DND-41 (cell line): ENCODE results near the gene TMEM232.

ENCODE experiments used
- CTCF ChIP-seq: IDR thresholded peaks from 2 replicates; pipeline ENCODE4 v1.5.1; 2012; ENCODE audit warnings: borderline replicate concordance, low read length, moderate library complexity, mild to moderate bottlenecking; ENCODE audit not compliant: poor library complexity, severe bottlenecking; ENCODE audit errors: extremely low read depth
- EZH2 ChIP-seq: IDR thresholded peaks from 3 replicates; pipeline ENCODE4 v1.6.1; 2012; ENCODE audit warnings: borderline replicate concordance, low read depth, mild to moderate bottlenecking, moderate library complexity, low read length, inconsistent platforms; ENCODE audit not compliant: severe bottlenecking

DNA sequence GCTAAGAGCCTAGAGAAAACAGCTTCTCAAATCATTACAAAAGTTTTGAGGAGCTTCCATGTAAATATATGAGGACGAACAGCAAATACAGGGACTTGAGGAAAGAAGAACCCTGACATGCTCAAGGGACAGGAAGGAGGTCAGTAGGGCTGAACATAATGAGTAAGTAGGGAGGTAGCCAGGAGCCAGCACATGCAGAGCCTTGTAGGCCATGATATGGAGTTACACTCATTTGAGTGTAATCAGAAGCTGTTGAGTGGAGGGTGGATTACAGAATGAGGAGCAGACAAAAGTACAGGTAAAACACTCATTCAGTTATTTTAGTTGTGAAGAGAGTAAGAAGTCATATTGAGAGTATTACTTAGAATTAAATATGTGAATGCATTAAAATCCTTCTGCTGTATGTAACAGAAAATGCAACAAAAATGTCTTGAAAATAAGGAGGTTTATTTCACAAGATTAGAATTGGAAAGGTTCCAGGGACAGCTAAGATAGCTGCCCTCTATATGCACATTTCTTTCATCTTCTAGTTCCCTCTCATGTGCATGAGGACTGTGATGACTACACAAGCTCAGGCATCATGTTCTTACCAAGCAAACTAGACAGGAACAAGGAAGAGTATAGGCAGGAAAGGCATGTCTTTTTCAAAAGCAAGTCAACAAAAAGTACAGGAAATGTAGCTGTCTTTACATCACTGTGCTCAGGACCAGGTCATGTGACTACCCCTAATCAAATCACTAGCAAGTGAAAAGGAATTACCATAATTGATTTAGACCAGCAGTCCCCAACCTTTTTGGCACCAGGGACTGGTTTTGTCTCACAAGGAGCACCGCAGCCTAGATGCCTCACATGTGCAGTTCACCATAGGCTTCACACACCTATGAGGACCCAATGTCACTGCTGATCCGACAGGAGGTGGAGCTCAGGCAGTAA is 87.2 kb downstream of the TMEM232 start:
- TF ChIP-seq CTCF, result no peak
- TF ChIP-seq EZH2, result no peak
